HEK293 (cell line): ENCODE data around the gene GNPNAT1.
A peak's percentile ranks its signal among the peaks of the same experiment; 100 is the strongest.

Experiments used
- BCL11A ChIP-seq: fragments of 450-650 bp; formaldehyde crosslinking; IDR thresholded peaks from 2 replicates; pipeline ENCODE4 v1.5.1; 2016; ENCODE audit warnings: low read depth, missing biosample characterization, missing genetic modification characterization
- GFI1B ChIP-seq: fragments of 450-650 bp; formaldehyde crosslinking; IDR thresholded peaks from 2 replicates; pipeline ENCODE4 v1.5.1; 2016; ENCODE audit warnings: missing biosample characterization, missing genetic modification characterization
- KLF7 ChIP-seq: fragments of 450-650 bp; formaldehyde crosslinking; IDR thresholded peaks from 2 replicates; pipeline ENCODE4 v1.5.1; 2016; ENCODE audit warnings: missing biosample characterization, missing genetic modification characterization, borderline replicate concordance
- MYNN ChIP-seq: fragments of 450-650 bp; formaldehyde crosslinking; IDR thresholded peaks from 2 replicates; pipeline ENCODE4 v1.5.1; 2016; ENCODE audit warnings: missing biosample characterization, missing genetic modification characterization, borderline replicate concordance
- ZBTB7A ChIP-seq: fragments of 450-650 bp; formaldehyde crosslinking; IDR thresholded peaks from 2 replicates; pipeline ENCODE4 v1.5.1; 2016; ENCODE audit warnings: low read depth, missing biosample characterization, missing genetic modification characterization
- ZEB2 ChIP-seq: fragments of 450-650 bp; formaldehyde crosslinking; IDR thresholded peaks from 2 replicates; pipeline ENCODE4 v1.5.1; 2016; ENCODE audit warnings: missing biosample characterization, missing genetic modification characterization
- ZFHX2 ChIP-seq: fragments of 450-650 bp; formaldehyde crosslinking; conservative IDR thresholded peaks from 2 replicates; pipeline ENCODE4 v1.5.1; 2016; ENCODE audit warnings: missing biosample characterization, missing genetic modification characterization
- ZFP69B ChIP-seq: fragments of 450-650 bp; formaldehyde crosslinking; IDR thresholded peaks from 2 replicates; pipeline ENCODE4 v1.5.1; 2016; ENCODE audit warnings: missing biosample characterization, missing genetic modification characterization
- ZNF133 ChIP-seq: fragments of 450-650 bp; formaldehyde crosslinking; IDR thresholded peaks from 2 replicates; pipeline ENCODE4 v1.5.1; 2016; ENCODE audit warnings: missing biosample characterization, missing genetic modification characterization
- ZNF174 ChIP-seq: fragments of 450-650 bp; formaldehyde crosslinking; IDR thresholded peaks from 2 replicates; pipeline ENCODE4 v1.5.0; 2017; ENCODE audit warnings: missing biosample characterization, mild to moderate bottlenecking, missing genetic modification characterization
- ZNF184 ChIP-seq: fragments of 450-650 bp; IDR thresholded peaks from 2 replicates; pipeline ENCODE4 v1.5.1; 2018; ENCODE audit warnings: missing biosample characterization, mild to moderate bottlenecking, missing genetic modification characterization
- ZNF19 ChIP-seq: fragments of 450-650 bp; formaldehyde crosslinking; IDR thresholded peaks from 2 replicates; pipeline ENCODE4; 2016; ENCODE audit warnings: missing biosample characterization, missing genetic modification characterization, low read depth
- ZNF311 ChIP-seq: fragments of 450-650 bp; formaldehyde crosslinking; IDR thresholded peaks from 2 replicates; pipeline ENCODE4 v1.5.1; 2017; ENCODE audit warnings: missing biosample characterization, missing genetic modification characterization, borderline replicate concordance
- ZNF335 ChIP-seq: fragments of 450-650 bp; formaldehyde crosslinking; conservative IDR thresholded peaks from 2 replicates; pipeline ENCODE4 v1.5.1; 2016; ENCODE audit warnings: missing biosample characterization, missing genetic modification characterization
- ZNF341 ChIP-seq: fragments of 450-650 bp; formaldehyde crosslinking; IDR thresholded peaks from 2 replicates; pipeline ENCODE4; 2016; ENCODE audit warnings: low read depth, missing biosample characterization, missing genetic modification characterization
- ZNF37A ChIP-seq: fragments of 450-650 bp; IDR thresholded peaks from 2 replicates; pipeline ENCODE4 v1.5.1; 2018; ENCODE audit warnings: missing biosample characterization, missing genetic modification characterization
- ZNF548 ChIP-seq: fragments of 450-650 bp; formaldehyde crosslinking; IDR thresholded peaks from 2 replicates; pipeline ENCODE4 v1.5.1; 2016; ENCODE audit warnings: missing biosample characterization, missing genetic modification characterization
- ZNF555 ChIP-seq: fragments of 450-650 bp; formaldehyde crosslinking; conservative IDR thresholded peaks from 2 replicates; pipeline ENCODE4 v1.5.1; 2017; ENCODE audit warnings: missing biosample characterization, mild to moderate bottlenecking, missing genetic modification characterization, inconsistent platforms
- ZNF560 ChIP-seq: fragments of 450-650 bp; formaldehyde crosslinking; IDR thresholded peaks from 2 replicates; pipeline ENCODE4 v1.5.1; 2017; ENCODE audit warnings: missing biosample characterization, missing genetic modification characterization, borderline replicate concordance
- ZNF585B ChIP-seq: fragments of 450-650 bp; formaldehyde crosslinking; IDR thresholded peaks from 2 replicates; pipeline ENCODE4 v1.5.1; 2016; ENCODE audit warnings: missing biosample characterization, missing genetic modification characterization
- ZNF623 ChIP-seq: fragments of 450-650 bp; formaldehyde crosslinking; IDR thresholded peaks from 2 replicates; pipeline ENCODE4 v1.5.1; 2016; ENCODE audit warnings: missing biosample characterization, missing genetic modification characterization
- ZNF629 ChIP-seq: fragments of 450-650 bp; formaldehyde crosslinking; IDR thresholded peaks from 2 replicates; pipeline ENCODE4 v1.5.1; 2017; ENCODE audit warnings: missing biosample characterization, missing genetic modification characterization
- ZNF701 ChIP-seq: fragments of 450-650 bp; formaldehyde crosslinking; IDR thresholded peaks from 2 replicates; pipeline ENCODE4 v1.5.1; 2016; ENCODE audit warnings: missing biosample characterization, missing genetic modification characterization
- ZNF777 ChIP-seq: fragments of 450-650 bp; formaldehyde crosslinking; IDR thresholded peaks from 2 replicates; pipeline ENCODE4 v1.5.1; 2017; ENCODE audit warnings: missing biosample characterization, missing genetic modification characterization, borderline replicate concordance
- TF ChIP-seq, protein P1 (sequence below): fragments of 450-650 bp; formaldehyde crosslinking; IDR thresholded peaks from 2 replicates; pipeline ENCODE4 v1.5.1; 2016; ENCODE audit warnings: missing biosample characterization, missing genetic modification characterization
- TF ChIP-seq, protein P2 (sequence below): fragments of 450-650 bp; formaldehyde crosslinking; IDR thresholded peaks from 2 replicates; pipeline ENCODE4 v1.5.1; 2017; ENCODE audit warnings: missing biosample characterization, mild to moderate bottlenecking, missing genetic modification characterization, moderate library complexity
- TF ChIP-seq, protein P3 (sequence below): fragments of 450-650 bp; formaldehyde crosslinking; IDR thresholded peaks from 2 replicates; pipeline ENCODE4 v1.5.1; 2017; ENCODE audit warnings: missing biosample characterization, missing genetic modification characterization
- TF ChIP-seq, protein P4 (sequence below): fragments of 450-650 bp; formaldehyde crosslinking; IDR thresholded peaks from 2 replicates; pipeline ENCODE4 v1.5.1; 2016; ENCODE audit warnings: missing biosample characterization, missing genetic modification characterization
- TF ChIP-seq, protein P5 (sequence below): fragments of 450-650 bp; formaldehyde crosslinking; IDR thresholded peaks from 2 replicates; pipeline ENCODE4 v1.5.1; 2016; ENCODE audit warnings: missing biosample characterization, missing genetic modification characterization
- TF ChIP-seq, protein P6 (sequence below): fragments of 450-650 bp; formaldehyde crosslinking; IDR thresholded peaks from 2 replicates; pipeline ENCODE4 v1.5.1; 2016; ENCODE audit warnings: missing biosample characterization, missing genetic modification characterization

Gene GNPNAT1

DNA sequence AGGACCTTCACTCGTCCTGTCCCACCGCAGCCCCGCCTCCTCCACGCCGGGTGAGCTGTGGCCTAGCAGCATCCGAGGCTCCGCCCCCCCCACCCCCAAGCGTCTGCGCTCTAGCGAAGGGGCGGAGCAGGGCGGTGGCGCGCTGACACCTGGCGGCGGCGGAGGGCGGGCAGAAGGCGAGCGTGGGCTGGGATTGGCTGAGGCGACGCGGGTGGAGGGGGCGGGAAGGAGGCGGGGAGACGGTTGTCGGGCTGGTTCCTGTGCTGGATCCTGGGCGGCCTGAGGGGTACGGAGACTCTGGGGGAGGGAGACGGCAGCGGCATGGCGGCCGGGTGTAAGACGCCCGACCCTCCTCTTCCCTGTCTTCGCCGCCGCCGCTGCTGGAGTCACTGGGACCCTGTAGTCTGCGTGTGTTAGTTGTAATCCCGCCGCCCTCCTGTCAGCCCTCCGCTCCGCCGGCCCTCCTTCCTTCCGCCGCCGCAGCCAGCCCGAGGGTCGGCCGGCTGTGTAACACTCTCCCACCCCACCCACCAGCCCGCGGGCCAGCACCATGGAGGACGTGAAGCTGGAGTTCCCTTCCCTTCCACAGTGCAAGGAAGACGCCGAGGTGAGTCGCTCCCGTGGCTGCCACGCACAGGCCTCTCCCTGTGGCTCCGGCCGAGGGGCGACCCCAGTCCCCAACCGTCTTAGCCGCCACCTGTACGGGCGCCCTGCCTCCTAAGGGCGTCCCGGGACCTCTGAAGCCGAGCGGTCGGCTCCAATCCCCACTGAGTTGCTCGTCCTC is 61.3 kb downstream of the GNPNAT1 start, which contains the start of gene STYX (continued):
- TF ChIP-seq ZNF341 (tag by site-specific recombination) (peak; percentile 69), ZNF335 (tag by site-specific recombination) (peak; percentile 37; the same call in 1 of the 2 replicates), GFI1B (tag by site-specific recombination) (no peak), ZNF777 (tag by site-specific recombination) (no peak), KLF7 (tag by site-specific recombination) (peak; percentile 61; the same call in 1 of the 2 replicates), ZFP69B (peak; percentile 26; the same call in 1 of the 2 replicates), ZFHX2 (tag by site-specific recombination) (peak; percentile 96), ZNF560 (tag by site-specific recombination) (no peak), ZNF174 (tag by site-specific recombination) (no peak), ZNF548 (tag by site-specific recombination) (no peak), BCL11A (tag by site-specific recombination) (no peak), ZNF311 (no peak), MYNN (tag by site-specific recombination) (no peak), ZNF623 (tag by site-specific recombination) (no peak), ZNF37A (tag by site-specific recombination) (no peak), ZNF629 (tag by site-specific recombination) (no peak), ZNF585B (tag by site-specific recombination) (no peak), ZNF19 (tag by site-specific recombination) (no peak), ZNF701 (tag by site-specific recombination) (no peak), ZEB2 (tag by site-specific recombination) (0 out of 2 replicates have a peak, but pooled peaks have one; percentile 26), ZBTB7A (tag by site-specific recombination) (peak; percentile 71; the same call in 1 of the 2 replicates), ZNF133 (tag by site-specific recombination) (no peak), ZNF184 (tag by site-specific recombination) (no peak), ZNF555 (tag by site-specific recombination) (no peak)
- TF ChIP-seq, protein P1, sequence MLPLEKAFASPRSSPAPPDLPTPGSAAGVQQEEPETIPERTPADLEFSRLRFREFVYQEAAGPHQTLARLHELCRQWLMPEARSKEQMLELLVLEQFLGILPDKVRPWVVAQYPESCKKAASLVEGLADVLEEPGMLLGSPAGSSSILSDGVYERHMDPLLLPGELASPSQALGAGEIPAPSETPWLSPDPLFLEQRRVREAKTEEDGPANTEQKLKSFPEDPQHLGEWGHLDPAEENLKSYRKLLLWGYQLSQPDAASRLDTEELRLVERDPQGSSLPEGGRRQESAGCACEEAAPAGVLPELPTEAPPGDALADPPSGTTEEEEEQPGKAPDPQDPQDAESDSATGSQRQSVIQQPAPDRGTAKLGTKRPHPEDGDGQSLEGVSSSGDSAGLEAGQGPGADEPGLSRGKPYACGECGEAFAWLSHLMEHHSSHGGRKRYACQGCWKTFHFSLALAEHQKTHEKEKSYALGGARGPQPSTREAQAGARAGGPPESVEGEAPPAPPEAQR (tag by site-specific recombination), result no peak
- TF ChIP-seq, protein P2, sequence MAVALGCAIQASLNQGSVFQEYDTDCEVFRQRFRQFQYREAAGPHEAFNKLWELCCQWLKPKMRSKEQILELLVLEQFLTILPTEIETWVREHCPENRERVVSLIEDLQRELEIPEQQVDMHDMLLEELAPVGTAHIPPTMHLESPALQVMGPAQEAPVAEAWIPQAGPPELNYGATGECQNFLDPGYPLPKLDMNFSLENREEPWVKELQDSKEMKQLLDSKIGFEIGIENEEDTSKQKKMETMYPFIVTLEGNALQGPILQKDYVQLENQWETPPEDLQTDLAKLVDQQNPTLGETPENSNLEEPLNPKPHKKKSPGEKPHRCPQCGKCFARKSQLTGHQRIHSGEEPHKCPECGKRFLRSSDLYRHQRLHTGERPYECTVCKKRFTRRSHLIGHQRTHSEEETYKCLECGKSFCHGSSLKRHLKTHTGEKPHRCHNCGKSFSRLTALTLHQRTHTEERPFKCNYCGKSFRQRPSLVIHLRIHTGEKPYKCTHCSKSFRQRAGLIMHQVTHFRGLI (tag by site-specific recombination), result no peak
- TF ChIP-seq, protein P3, sequence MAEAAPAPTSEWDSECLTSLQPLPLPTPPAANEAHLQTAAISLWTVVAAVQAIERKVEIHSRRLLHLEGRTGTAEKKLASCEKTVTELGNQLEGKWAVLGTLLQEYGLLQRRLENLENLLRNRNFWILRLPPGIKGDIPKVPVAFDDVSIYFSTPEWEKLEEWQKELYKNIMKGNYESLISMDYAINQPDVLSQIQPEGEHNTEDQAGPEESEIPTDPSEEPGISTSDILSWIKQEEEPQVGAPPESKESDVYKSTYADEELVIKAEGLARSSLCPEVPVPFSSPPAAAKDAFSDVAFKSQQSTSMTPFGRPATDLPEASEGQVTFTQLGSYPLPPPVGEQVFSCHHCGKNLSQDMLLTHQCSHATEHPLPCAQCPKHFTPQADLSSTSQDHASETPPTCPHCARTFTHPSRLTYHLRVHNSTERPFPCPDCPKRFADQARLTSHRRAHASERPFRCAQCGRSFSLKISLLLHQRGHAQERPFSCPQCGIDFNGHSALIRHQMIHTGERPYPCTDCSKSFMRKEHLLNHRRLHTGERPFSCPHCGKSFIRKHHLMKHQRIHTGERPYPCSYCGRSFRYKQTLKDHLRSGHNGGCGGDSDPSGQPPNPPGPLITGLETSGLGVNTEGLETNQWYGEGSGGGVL, result peak; percentile 83
- TF ChIP-seq, protein P4, sequence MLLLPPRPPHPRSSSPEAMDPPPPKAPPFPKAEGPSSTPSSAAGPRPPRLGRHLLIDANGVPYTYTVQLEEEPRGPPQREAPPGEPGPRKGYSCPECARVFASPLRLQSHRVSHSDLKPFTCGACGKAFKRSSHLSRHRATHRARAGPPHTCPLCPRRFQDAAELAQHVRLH, result no peak
- TF ChIP-seq, protein P5, sequence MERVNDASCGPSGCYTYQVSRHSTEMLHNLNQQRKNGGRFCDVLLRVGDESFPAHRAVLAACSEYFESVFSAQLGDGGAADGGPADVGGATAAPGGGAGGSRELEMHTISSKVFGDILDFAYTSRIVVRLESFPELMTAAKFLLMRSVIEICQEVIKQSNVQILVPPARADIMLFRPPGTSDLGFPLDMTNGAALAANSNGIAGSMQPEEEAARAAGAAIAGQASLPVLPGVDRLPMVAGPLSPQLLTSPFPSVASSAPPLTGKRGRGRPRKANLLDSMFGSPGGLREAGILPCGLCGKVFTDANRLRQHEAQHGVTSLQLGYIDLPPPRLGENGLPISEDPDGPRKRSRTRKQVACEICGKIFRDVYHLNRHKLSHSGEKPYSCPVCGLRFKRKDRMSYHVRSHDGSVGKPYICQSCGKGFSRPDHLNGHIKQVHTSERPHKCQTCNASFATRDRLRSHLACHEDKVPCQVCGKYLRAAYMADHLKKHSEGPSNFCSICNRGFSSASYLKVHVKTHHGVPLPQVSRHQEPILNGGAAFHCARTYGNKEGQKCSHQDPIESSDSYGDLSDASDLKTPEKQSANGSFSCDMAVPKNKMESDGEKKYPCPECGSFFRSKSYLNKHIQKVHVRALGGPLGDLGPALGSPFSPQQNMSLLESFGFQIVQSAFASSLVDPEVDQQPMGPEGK (tag by site-specific recombination), result peak; percentile 88
- TF ChIP-seq, protein P6, sequence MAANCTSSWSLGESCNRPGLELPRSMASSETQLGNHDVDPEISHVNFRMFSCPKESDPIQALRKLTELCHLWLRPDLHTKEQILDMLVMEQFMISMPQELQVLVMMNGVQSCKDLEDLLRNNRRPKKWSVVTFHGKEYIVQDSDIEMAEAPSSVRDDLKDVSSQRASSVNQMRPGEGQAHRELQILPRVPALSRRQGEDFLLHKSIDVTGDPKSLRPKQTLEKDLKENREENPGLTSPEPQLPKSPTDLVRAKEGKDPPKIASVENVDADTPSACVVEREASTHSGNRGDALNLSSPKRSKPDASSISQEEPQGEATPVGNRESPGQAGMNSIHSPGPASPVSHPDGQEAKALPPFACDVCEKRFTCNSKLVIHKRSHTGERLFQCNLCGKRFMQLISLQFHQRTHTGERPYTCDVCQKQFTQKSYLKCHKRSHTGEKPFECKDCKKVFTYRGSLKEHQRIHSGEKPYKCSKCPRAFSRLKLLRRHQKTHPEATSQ, result no peak
